DND-41 (cell line): ENCODE measurements around the gene SMTNL1.

Experiments
- EZH2 ChIP-seq: IDR thresholded peaks from 3 replicates; pipeline ENCODE4 v1.6.1; 2012; ENCODE audit warnings: borderline replicate concordance, low read depth, mild to moderate bottlenecking, moderate library complexity, low read length, inconsistent platforms; ENCODE audit not compliant: severe bottlenecking
- TF ChIP-seq, protein P1 (sequence below): IDR thresholded peaks from 2 replicates; pipeline ENCODE4 v1.5.1; 2012; ENCODE audit warnings: borderline replicate concordance, low read length, moderate library complexity, mild to moderate bottlenecking; ENCODE audit not compliant: poor library complexity, severe bottlenecking; ENCODE audit errors: extremely low read depth

- TF ChIP-seq, protein P1, sequence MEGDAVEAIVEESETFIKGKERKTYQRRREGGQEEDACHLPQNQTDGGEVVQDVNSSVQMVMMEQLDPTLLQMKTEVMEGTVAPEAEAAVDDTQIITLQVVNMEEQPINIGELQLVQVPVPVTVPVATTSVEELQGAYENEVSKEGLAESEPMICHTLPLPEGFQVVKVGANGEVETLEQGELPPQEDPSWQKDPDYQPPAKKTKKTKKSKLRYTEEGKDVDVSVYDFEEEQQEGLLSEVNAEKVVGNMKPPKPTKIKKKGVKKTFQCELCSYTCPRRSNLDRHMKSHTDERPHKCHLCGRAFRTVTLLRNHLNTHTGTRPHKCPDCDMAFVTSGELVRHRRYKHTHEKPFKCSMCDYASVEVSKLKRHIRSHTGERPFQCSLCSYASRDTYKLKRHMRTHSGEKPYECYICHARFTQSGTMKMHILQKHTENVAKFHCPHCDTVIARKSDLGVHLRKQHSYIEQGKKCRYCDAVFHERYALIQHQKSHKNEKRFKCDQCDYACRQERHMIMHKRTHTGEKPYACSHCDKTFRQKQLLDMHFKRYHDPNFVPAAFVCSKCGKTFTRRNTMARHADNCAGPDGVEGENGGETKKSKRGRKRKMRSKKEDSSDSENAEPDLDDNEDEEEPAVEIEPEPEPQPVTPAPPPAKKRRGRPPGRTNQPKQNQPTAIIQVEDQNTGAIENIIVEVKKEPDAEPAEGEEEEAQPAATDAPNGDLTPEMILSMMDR: no peak
- TF ChIP-seq EZH2: no peak
Measured at GRCh38 chr11:57584341-57584740, 46.9 kb downstream of the SMTNL1 start.
